Measurements from ENCODE around the gene TGFA.

- TF ChIP-seq EZH2 (IDR thresholded peaks at IDR 0.05; ENCODE audit: insufficient read depth, poor library complexity, severe bottlenecking) (no peak), EZH2phosphoT487 (IDR thresholded peaks at IDR 0.05; ENCODE audit: insufficient read depth, low read depth) (no peak)
These were observed 41.5 kb downstream of the TGFA start for GRCh38 chr2:70511971-70512729.
